NCI-H187 (cell line): Measurements from ENCODE around the gene LPP.

Source experiments
- DNase-seq, 2 experiments: peaks; one replicate each; lab custom pipeline; 2025; lab: John Stamatoyannopoulos, UW

LPP gene

DNA sequence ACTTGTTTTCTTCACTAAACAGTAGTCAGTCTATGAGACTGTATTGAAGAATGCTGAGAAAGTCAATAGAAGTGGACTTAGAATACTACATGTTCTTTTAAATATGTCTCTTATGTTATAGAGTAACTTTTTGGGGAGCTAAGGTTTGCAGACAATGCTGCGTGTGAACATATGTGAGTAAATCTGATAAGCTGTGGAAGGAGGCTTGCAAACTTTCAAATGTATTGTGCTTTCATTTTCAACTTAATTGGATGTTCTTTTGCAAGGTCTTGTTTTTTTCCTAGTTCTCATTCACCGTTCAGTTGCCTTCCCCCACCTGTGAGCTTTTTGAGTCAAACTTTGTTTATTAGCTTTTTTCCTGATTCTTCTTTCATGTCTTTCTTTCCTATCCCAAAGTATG, 176.2 kb downstream of the LPP start:
- no peak for DNase-seq

- no peak for DNase-seq
Observed at GRCh38 chr3:188331166-188331565, 177.2 kb downstream of the LPP start.

GRCh38 chr3:188332085-188332484, 178.1 kb downstream of the LPP start:
- DNase-seq = no peak

DNA sequence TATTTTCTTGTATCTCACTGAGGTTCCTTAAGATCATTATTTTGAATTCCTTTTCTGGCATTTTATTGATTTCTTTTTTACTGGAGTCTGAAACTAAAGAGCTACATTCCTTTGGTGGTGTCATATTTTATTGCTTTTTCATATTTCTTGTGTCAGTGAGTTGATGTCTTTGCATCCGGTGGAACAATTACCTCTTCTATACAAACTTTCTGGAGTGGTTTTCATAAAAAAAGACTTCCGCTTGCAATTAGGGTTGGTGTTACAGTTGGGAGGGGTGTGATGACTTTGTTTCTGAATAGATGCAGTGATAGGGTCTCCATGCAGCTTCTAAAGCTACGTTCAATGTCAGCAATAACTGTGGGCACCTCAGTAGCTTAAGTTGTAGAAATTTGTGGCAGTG, 181.7 kb downstream of the LPP start:
- no peak for DNase-seq

GRCh38 chr3:188336178-188336577, 182.2 kb downstream of the LPP start:
- no peak for DNase-seq

- no peak for DNase-seq
Observed at GRCh38 chr3:188337232-188337631, 183.3 kb downstream of the LPP start.

DNA sequence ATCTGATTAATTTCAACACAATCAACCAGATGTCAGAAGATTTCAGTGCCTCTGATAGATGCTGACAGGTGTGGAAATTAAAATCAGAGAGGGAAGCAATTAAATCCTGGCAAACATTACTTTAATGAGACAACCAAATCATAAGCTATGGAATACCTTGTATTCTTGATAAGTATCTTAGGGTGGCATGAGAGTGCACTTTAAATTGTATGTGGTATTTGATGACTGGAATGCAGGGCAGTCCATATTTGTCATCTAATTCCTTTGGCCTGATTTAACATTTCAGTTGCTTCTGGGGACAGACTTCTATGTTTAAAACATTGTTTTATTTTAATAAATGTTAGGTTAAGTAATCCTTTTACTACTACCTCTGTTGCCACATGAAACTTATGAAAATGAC, 184.1 kb downstream of the LPP start:
- no peak for DNase-seq

DNA sequence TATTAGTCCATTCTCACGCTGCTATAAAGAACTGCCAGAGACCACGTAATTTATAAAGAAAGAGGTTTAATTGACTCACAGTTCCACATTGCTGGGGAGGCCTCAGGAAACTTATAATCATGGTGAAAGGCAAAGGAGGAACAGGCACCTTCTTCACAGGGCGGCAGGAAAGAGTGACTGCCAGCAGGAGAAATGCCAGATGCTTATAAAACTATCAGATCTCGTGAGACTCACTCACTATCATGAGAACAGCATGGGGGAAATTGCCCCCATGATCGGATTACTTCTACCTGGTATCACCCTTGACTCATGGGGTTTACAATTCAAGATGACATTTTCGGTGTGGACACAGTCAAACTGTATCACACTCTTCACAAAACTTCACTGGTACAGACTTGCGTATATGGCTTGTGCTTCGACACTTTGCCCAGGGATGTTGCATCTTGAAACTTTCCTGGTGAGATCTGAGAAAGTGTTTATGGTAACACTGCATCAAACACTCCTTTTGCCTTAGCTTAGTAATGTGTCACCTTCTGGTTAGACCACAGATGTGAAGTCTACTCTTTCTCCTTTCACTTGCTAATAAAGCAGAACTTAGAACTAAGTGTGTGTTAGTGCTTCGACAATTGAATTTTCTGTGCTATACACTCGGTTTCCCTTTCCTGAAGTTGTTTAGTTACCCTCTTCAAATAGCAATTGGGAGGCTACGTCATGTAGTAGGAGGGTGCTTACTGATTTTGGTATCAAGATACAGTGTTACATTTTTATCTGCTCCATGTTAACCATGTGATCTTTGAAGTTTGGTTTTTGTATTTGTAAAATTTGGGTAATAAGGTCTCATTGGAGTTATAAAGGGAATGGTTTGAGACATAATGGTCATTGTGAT, 185.7 kb downstream of the LPP start:
- no peak for DNase-seq

GRCh38 chr3:188341501-188341900, 187.5 kb downstream of the LPP start:
- no peak for DNase-seq

GRCh38 chr3:188342991-188343732, 189.2 kb downstream of the LPP start:
- DNase-seq = no peak

DNA sequence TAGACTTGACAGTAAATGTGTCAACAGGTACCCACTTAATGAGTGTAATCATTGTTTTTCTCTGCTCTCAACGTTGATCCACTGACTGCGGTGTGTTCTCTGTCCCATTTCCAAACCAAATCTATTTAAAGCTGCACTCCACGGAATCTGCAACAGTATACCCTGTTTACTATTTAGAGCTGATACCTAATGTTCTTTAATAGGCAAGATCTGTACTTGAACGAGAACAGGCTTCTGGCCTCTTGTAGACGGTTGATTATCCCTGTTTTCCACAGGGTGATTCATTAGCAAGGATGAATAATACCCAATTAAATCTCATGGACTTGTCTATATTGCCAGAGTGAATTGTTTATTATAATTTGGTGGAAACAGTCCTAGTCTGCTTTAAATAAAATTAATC, 189.9 kb downstream of the LPP start:
- DNase-seq = no peak

DNA sequence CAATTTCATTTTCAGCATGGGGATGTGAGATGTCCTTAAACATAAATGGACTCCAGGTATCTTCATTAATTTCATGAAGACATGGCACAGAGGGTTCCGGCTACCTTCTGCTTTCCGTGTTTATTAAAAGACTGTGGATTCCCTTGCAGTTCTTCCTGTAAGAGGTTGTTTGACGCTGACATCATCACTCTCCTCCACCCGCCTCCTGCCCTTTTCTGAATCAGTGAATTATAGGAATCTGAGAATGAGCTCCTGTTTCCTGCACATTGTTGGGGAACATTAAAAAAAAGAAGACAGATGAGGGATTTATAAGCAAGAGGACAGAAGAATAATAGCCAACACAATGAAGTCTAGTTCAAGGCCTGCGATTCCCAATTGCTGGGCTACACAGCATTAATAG, 191.3 kb downstream of the LPP start:
- no peak for DNase-seq

DNA sequence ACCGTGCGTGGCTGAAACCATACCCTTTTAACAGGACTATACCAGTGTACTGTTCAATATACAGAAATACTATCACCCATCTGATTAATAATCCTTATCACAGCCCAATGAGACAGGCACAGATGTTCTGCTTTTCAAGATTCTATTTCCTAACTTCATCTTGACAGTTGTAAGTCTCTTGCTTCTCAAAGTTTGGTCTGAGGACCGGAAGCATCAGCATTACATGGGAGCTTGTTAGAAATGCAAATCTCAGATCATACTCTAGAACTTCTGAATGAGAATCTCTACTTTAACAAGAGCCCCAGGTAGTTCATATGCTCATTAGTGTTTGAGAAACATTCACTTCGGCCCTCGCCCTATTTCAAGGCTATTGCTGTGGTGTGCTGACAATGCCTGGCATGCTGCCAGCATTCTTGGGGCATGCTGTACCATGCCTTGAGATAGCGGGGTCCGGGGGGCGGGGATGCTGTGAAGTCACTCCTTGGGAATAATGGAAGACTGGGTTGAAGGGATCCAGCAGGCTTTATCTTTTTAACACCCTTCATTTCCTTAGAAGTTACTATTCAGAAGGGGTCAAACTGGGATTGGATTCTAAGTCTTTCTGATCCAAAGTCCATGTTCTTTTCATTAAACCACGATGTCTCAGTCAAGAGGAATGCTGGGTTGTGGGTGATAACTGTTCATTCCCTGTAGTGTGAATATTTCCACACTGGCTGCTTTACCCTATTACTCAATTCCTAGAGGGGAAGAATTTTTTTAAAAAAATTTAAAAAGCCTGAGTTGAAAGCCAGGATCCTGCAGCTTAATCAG, 194.7 kb downstream of the LPP start:
- DNase-seq = no peak

GRCh38 chr3:188349351-188349901, 195.5 kb downstream of the LPP start:
- no peak for DNase-seq

DNA sequence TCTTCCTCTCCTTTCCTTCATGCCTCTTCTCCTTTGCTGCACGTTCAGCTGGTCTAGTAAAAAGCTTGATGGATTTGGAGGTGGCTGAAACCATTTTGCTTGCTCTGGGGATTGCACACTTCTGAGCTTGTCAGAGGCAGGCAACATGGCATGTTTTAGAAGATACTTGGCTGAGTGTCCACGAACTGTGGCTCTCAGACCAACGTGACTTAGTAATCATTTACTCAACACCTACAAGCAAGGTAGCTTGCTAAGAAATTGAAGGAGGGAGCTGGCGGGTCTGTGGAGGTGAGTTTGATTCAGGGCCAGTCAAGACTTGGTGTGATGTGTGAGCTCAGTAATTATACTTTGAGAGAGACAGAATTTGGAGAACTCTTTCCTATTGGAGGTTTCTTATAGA, 196.0 kb downstream of the LPP start:
- no peak for DNase-seq

GRCh38 chr3:188350961-188351360, 197.0 kb downstream of the LPP start:
- DNase-seq = no peak

- DNase-seq = no peak
Observed at GRCh38 chr3:188351648-188352047, 197.7 kb downstream of the LPP start.

GRCh38 chr3:188352196-188352927, 198.4 kb downstream of the LPP start:
- no peak for DNase-seq

DNA sequence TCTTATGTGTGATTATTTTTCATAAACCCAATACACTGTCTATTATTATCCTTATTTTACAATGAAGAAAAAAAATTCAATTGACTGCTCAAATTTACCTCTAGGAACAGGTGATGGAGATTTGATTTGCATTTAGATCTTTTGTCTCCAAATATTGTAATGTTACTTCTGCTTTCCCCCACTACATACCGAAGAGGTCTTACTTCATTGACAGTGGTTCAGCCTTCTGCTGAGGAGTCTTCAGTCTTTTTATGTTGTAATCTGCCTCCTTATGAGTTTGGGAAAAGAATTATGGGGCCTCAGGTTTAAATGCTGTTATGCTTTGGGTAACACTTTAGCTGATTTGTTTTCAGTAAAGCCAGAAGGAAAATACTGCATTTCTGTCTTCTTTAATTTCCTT, 199.5 kb downstream of the LPP start:
- no peak for DNase-seq

- DNase-seq = no peak
Observed at GRCh38 chr3:188358787-188359493, 205.0 kb downstream of the LPP start.

- DNase-seq = no peak
Observed at GRCh38 chr3:188360364-188360881, 206.5 kb downstream of the LPP start.
